K562 (cell line): ENCODE measurements around the gene CCDC34.

Source experiments
- HDAC6 ChIP-seq: IDR thresholded peaks from 2 replicates; pipeline ENCODE4 v1.6.1; 2012; ENCODE audit warnings: low read depth, mild to moderate bottlenecking, control low read depth, inconsistent platforms, low read length, moderate library complexity
- IRF1 ChIP-seq: sonication (generic); formaldehyde crosslinking; IDR thresholded peaks from 2 replicates; pipeline ENCODE4 v1.8.0; 2022; ENCODE audit warnings: missing genetic modification reagents, mild to moderate bottlenecking, borderline replicate concordance
- POLR2A ChIP-seq: fragments of 450-650 bp; conservative IDR thresholded peaks from 2 replicates; pipeline ENCODE4 v1.6.1; 2016

- TF ChIP-seq HDAC6 (no peak), POLR2A (no peak), IRF1 (CRISPR knock-in tag) (no peak)
These were observed 4.7 kb downstream of the CCDC34 start for GRCh38 chr11:27358296-27358695.
